Endothelial cell of umbilical vein (primary cell): ENCODE measurements around the gene RAP1GAP. TPM values are rescaled to one million over a fixed set of nuclear protein-coding genes. Genes with fewer than 3 reads are reported as not detected.

Experiments
- BruUV-seq: library from RNA; stranded (reverse); fragments of 400-500 nt; replicated peaks from 2 replicates; lab custom pipeline; 2021; lab: Mats Ljungman, UMichigan
- CTCF ChIA-PET: fragments of 300-600, 350-600 bp; sonication (Branson Sonifier 250); formaldehyde crosslinking; loops from one replicate; lab custom pipeline; 2021; ENCODE audit warnings: antibody characterized with exemption, inconsistent platforms; lab: Charles Lee
- POLR2A ChIA-PET: fragments of 300-600, 350-600 bp; sonication (Branson Sonifier 250); formaldehyde crosslinking; loops from one replicate; lab custom pipeline; 2021; ENCODE audit warnings: antibody characterized with exemption, inconsistent platforms; lab: Charles Lee
- DNase-seq: peaks from one replicate; pipeline ENCODE4 v3.0.0-alpha.2; 2011; ENCODE audit warnings: low read depth, low spot score
- FAIRE-seq: peaks from 2 replicates; lab custom pipeline; 2011; peaks lifted over from hg19 to GRCh38; lab: Jason Lieb, UNC
- H2AFZ ChIP-seq: 2 replicates; pipeline ENCODE4 v1.6.0; 2012; ENCODE audit warnings: low read depth, low read length, control low read depth, inconsistent platforms
- H3K27ac ChIP-seq: 2 replicates; pipeline ENCODE4 v1.5.1; 2011; ENCODE audit warnings: low read depth, mild to moderate bottlenecking, control low read depth, low read length, moderate library complexity; ENCODE audit not compliant: insufficient read depth
- H3K27me3 ChIP-seq, 2 experiments: 2 replicates each; pipeline versions ENCODE4 v1.6.0 to v1.6.1; 2011; ENCODE audit warnings: low read length in 2 of 2, mixed read lengths in 1 of 2; ENCODE audit not compliant: control insufficient read depth in 2 of 2, insufficient read depth in 2 of 2
- H3K36me3 ChIP-seq, 2 experiments: 2 replicates in 1 of 2; 3 replicates in 1 of 2; pipeline ENCODE4 v1.5.1; 2011; ENCODE audit warnings: low read length in 2 of 2, mild to moderate bottlenecking in 1 of 2, moderate library complexity in 1 of 2; ENCODE audit not compliant: control insufficient read depth in 2 of 2, insufficient read depth in 2 of 2; ENCODE audit errors: extremely low read depth in 1 of 2
- H3K4me1 ChIP-seq: 3 replicates; pipeline ENCODE4 v1.5.1; 2011; ENCODE audit warnings: mild to moderate bottlenecking, low read length; ENCODE audit not compliant: control insufficient read depth, insufficient read depth; ENCODE audit errors: extremely low read depth
- H3K4me2 ChIP-seq: 2 replicates; pipeline ENCODE4 v1.6.1; 2011; ENCODE audit warnings: low read length, control low read depth, mixed read lengths; ENCODE audit not compliant: insufficient read depth
- H3K4me3 ChIP-seq, 3 experiments: fragments of 200-600 bp in 1 of 3; sonication (generic), shearing (Covaris generic) in 1 of 3; replicated peaks in 1 of 3; 2 replicates each; pipeline ENCODE4 v1.5.1; 2011 to 2016; ENCODE audit warnings: control low read depth in 3 of 3, low read length in 3 of 3, mild to moderate bottlenecking in 2 of 3, inconsistent platforms in 1 of 3, low read depth in 1 of 3, moderate library complexity in 1 of 3; ENCODE audit not compliant: insufficient read depth in 1 of 3
- H3K79me2 ChIP-seq: 2 replicates; pipeline ENCODE4 v1.6.0; 2012; ENCODE audit warnings: low read length, inconsistent platforms; ENCODE audit not compliant: control insufficient read depth, insufficient read depth
- H3K9ac ChIP-seq: replicated peaks from 2 replicates; pipeline ENCODE3; 2011; ENCODE audit warnings: low read length, control low read depth; ENCODE audit not compliant: insufficient read depth; ENCODE audit errors: extremely low read depth
- H3K9me1 ChIP-seq: replicated peaks from 3 replicates; pipeline ENCODE4 v1.6.0; 2011; ENCODE audit warnings: mild to moderate bottlenecking, low read length; ENCODE audit not compliant: control insufficient read depth, insufficient read depth; ENCODE audit errors: extremely low read depth
- H3K9me3 ChIP-seq: replicated peaks from 2 replicates; pipeline ENCODE4 v1.5.1; 2012; ENCODE audit warnings: low read length, inconsistent platforms; ENCODE audit not compliant: control insufficient read depth, insufficient read depth
- H4K20me1 ChIP-seq: replicated peaks from 2 replicates; pipeline ENCODE3; 2011; ENCODE audit warnings: mild to moderate bottlenecking, low read length; ENCODE audit not compliant: control insufficient read depth, insufficient read depth; ENCODE audit errors: extremely low read depth
- EZH2 ChIP-seq: IDR thresholded peaks from 2 replicates; pipeline ENCODE4 v1.6.1; 2012; ENCODE audit warnings: borderline replicate concordance, low read depth, mild to moderate bottlenecking, moderate library complexity, low read length, inconsistent platforms; ENCODE audit not compliant: severe bottlenecking
- FOS ChIP-seq: IDR thresholded peaks from 2 replicates; pipeline ENCODE4 v1.6.1; 2011; ENCODE audit warnings: mild to moderate bottlenecking, low read length, moderate library complexity, borderline replicate concordance; ENCODE audit not compliant: insufficient read depth
- GATA2 ChIP-seq: IDR thresholded peaks from 2 replicates; pipeline ENCODE4 v1.7.0; 2011; ENCODE audit warnings: low read depth, mild to moderate bottlenecking, moderate library complexity, mixed read lengths, low read length; ENCODE audit not compliant: insufficient read length, insufficient read depth
- JUN ChIP-seq: IDR thresholded peaks from 2 replicates; pipeline ENCODE4 v1.6.1; 2011; ENCODE audit warnings: borderline replicate concordance, low read depth; ENCODE audit not compliant: insufficient read length, insufficient read depth
- MYC ChIP-seq: IDR thresholded peaks from one replicate; pipeline ENCODE4 v1.6.1; 2011; ENCODE audit warnings: mild to moderate bottlenecking, low read depth, low read length
- POLR2A ChIP-seq: IDR thresholded peaks from 2 replicates; pipeline ENCODE4 v1.6.1; 2012; ENCODE audit warnings: low read depth, mild to moderate bottlenecking, control low read depth, low read length
- POLR2AphosphoS5 ChIP-seq: IDR thresholded peaks from 2 replicates; pipeline ENCODE4 v1.6.1; 2012; ENCODE audit warnings: low read depth, mild to moderate bottlenecking, control low read depth, low read length, moderate library complexity; ENCODE audit not compliant: insufficient read depth
- dilution Hi-C: fragments of 300-500 bp; cut with MboI; formaldehyde crosslinking; loops from one replicate; pipeline ENCODE4 v1.15.0; 2019; ENCODE audit warnings: low sequenced_read_pairs; ENCODE audit not compliant: extremely low pct_ligation_motif_present
- intact Hi-C: fragments of 100-400 bp; cut with micrococcal nuclease; formaldehyde crosslinking; loops from one replicate; pipeline ENCODE4 v1.10.0; 2022
- polyA plus RNA-seq, 4 experiments: library from polyadenylated mRNA; depleted of rRNA in 3 of 4; stranded (reverse) in 3 of 4; unstranded in 1 of 4; fragments of >200 nt; gene quantifications; 2 replicates each; pipeline versions ENCODE4 v1.2.1 to v1.2.3, GENCODE V29; 2011 to 2012; ENCODE audit warnings: missing spikeins in 1 of 4
- total RNA-seq: library from RNA; stranded (reverse); gene quantifications from 2 replicates; pipeline ENCODE4 v1.2.3, GENCODE V29; 2021
- TF ChIP-seq, protein P1 (sequence below): IDR thresholded peaks from 2 replicates; pipeline ENCODE4 v1.6.1; 2011; ENCODE audit not compliant: insufficient read depth, insufficient read length
- TF ChIP-seq, protein P2 (sequence below), 2 donors: IDR thresholded peaks; 1 replicate in 1 of 2; 2 replicates in 1 of 2; pipeline ENCODE4 v1.5.1; 2011; ENCODE audit warnings: low read length in 2 of 2, mild to moderate bottlenecking in 2 of 2, moderate library complexity in 2 of 2, control low read depth in 1 of 2, inconsistent platforms in 1 of 2, low read depth in 1 of 2; ENCODE audit not compliant: insufficient read depth in 1 of 2; ENCODE audit errors: extremely low read depth in 1 of 2

The RAP1GAP gene
- total and polyA plus RNA-seq, 2 donors (not counting 3 experiments of a cell fraction or from before 2014, with no cell fraction given) = 0.07 to 0.20 TPM

- ChIA-PET CTCF (interaction anchor here (0.7 to 5.4 kb wide), 4 partner anchors 15 to 294 kb away, joined by 3 to 34 read pairs (median 4); no protein-coding TSS in a partner anchor), POLR2A (interaction anchor here (0.6 kb wide), 1 partner anchor 398 kb away, joined by 11 read pairs; no protein-coding TSS in a partner anchor)
- H3K4me1 ChIP-seq = no peaks in the 10 kb centered on the region
- TF ChIP-seq MYC (no peak), FOS (no peak), POLR2AphosphoS5 (no peak), POLR2A (no peak), EZH2 (no peak), JUN (no peak), GATA2 (no peak)
- TF ChIP-seq, protein P1, sequence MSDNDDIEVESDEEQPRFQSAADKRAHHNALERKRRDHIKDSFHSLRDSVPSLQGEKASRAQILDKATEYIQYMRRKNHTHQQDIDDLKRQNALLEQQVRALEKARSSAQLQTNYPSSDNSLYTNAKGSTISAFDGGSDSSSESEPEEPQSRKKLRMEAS = no peak
- TF ChIP-seq, protein P2, sequence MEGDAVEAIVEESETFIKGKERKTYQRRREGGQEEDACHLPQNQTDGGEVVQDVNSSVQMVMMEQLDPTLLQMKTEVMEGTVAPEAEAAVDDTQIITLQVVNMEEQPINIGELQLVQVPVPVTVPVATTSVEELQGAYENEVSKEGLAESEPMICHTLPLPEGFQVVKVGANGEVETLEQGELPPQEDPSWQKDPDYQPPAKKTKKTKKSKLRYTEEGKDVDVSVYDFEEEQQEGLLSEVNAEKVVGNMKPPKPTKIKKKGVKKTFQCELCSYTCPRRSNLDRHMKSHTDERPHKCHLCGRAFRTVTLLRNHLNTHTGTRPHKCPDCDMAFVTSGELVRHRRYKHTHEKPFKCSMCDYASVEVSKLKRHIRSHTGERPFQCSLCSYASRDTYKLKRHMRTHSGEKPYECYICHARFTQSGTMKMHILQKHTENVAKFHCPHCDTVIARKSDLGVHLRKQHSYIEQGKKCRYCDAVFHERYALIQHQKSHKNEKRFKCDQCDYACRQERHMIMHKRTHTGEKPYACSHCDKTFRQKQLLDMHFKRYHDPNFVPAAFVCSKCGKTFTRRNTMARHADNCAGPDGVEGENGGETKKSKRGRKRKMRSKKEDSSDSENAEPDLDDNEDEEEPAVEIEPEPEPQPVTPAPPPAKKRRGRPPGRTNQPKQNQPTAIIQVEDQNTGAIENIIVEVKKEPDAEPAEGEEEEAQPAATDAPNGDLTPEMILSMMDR (IDR thresholded peaks at IDR 0.05; ENCODE audit: extremely low read depth in 1 of 2, insufficient read depth in 1 of 2, low read depth in 1 of 2, low read length in 2 of 2) = no peak
- FAIRE-seq (no peak), DNase-seq (no peak)
- H3K27me3 ChIP-seq = peaks cover 9 to 11% of the 10 kb centered on the region in 2 experiments
- no peaks in the 10 kb centered on the region for H3K9me3 ChIP-seq
- no peaks in the 10 kb centered on the region for H4K20me1 ChIP-seq
- H3K9ac ChIP-seq = no peak overlapping the region
- H3K79me2 ChIP-seq = no peaks in the 10 kb centered on the region
- H3K27ac ChIP-seq = no peak overlapping the region
- dilution Hi-C loops = no loop called here
- intact Hi-C loops = no loop called here
- BruUV-seq = no TSS peak
- no peak overlapping the region for H3K4me3 ChIP-seq
- H3K4me2 ChIP-seq = no peak overlapping the region
- H3K36me3 ChIP-seq = no peaks in the 10 kb centered on the region
- H2AFZ ChIP-seq = no peak overlapping the region
- no peaks in the 10 kb centered on the region for H3K9me1 ChIP-seq
Observed at GRCh38 chr1:21662426-21663247, 6.5 kb downstream of the RAP1GAP start.
